Measurements from ENCODE around the gene SBK3.

DNA sequence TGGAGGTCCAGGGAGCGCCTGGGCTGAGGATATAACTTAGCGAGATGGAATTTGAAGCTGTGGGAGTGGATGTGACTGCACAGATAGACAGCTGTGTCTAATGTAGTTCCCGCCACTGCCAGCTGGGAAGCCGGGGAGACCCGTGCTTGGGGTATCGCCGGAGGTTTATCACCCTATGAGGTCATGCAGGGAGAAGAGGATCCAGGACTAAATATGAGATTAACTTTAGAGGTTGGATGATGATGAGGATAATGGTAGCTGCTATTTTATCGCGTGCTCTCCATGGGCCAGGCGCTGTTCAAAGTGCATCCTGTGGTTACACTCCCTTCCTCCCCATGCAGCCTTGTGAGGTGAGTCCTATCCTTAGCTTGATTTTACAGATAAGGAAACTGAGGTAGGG lies 37.2 kb downstream of the SBK3 start:
- TF ChIP-seq, protein P1, sequence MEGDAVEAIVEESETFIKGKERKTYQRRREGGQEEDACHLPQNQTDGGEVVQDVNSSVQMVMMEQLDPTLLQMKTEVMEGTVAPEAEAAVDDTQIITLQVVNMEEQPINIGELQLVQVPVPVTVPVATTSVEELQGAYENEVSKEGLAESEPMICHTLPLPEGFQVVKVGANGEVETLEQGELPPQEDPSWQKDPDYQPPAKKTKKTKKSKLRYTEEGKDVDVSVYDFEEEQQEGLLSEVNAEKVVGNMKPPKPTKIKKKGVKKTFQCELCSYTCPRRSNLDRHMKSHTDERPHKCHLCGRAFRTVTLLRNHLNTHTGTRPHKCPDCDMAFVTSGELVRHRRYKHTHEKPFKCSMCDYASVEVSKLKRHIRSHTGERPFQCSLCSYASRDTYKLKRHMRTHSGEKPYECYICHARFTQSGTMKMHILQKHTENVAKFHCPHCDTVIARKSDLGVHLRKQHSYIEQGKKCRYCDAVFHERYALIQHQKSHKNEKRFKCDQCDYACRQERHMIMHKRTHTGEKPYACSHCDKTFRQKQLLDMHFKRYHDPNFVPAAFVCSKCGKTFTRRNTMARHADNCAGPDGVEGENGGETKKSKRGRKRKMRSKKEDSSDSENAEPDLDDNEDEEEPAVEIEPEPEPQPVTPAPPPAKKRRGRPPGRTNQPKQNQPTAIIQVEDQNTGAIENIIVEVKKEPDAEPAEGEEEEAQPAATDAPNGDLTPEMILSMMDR (IDR thresholded peaks at IDR 0.05), result no peak
- no peak for TF ChIP-seq POLR2A (IDR thresholded peaks at IDR 0.05)

All from testis (tissue), 2 donors.